Gastroesophageal sphincter (tissue), 3 donors: Measurements from ENCODE around the gene DIMT1.

Experiments used
- POLR2A ChIP-seq, 2 donors: fragments of 450-650 bp; IDR thresholded peaks; one replicate each; pipeline ENCODE4 v1.6.1; 2017; ENCODE audit warnings: antibody characterized with exemption in 2 of 2, mild to moderate bottlenecking in 2 of 2, moderate library complexity in 1 of 2
- POLR2AphosphoS5 ChIP-seq: sonication (generic); formaldehyde crosslinking; IDR thresholded peaks from one replicate; pipeline ENCODE4 v1.6.1; 2017; ENCODE audit warnings: antibody characterized with exemption
- TF ChIP-seq, protein P1 (sequence below), 4 experiments: fragments of 200-600 bp in 2 of 4; fragments of 450-650 bp in 2 of 4; sonication (generic) in 1 of 4; IDR thresholded peaks; one replicate each; pipeline ENCODE4 v1.5.1; 2017 to 2019; ENCODE audit warnings: antibody characterized with exemption in 4 of 4, mild to moderate bottlenecking in 2 of 4, moderate library complexity in 2 of 4

DNA sequence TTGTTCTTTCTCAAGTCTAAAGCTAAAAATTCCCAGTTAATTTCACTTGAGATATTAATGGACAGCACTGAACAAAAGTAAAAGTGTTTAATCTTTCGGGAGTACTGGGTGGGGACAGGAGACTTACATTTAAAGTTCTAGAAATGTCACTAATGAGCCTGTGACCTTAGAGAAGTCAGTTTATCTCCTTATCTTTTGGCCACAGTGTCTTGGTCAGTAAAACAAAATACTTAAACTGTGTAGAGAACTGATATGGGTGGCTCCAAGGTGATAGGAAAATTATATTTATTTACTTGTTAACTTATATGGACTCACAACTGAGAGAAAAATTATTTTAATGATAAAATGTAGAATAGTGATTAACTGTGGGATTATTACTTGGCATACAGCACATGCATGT, 17.7 kb upstream of the DIMT1 start:
- TF ChIP-seq POLR2A (IDR thresholded peaks at IDR 0.05): no peak
- TF ChIP-seq, protein P1, sequence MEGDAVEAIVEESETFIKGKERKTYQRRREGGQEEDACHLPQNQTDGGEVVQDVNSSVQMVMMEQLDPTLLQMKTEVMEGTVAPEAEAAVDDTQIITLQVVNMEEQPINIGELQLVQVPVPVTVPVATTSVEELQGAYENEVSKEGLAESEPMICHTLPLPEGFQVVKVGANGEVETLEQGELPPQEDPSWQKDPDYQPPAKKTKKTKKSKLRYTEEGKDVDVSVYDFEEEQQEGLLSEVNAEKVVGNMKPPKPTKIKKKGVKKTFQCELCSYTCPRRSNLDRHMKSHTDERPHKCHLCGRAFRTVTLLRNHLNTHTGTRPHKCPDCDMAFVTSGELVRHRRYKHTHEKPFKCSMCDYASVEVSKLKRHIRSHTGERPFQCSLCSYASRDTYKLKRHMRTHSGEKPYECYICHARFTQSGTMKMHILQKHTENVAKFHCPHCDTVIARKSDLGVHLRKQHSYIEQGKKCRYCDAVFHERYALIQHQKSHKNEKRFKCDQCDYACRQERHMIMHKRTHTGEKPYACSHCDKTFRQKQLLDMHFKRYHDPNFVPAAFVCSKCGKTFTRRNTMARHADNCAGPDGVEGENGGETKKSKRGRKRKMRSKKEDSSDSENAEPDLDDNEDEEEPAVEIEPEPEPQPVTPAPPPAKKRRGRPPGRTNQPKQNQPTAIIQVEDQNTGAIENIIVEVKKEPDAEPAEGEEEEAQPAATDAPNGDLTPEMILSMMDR (IDR thresholded peaks at IDR 0.05): no peak
- TF ChIP-seq POLR2AphosphoS5: no peak
